Mesenchymal stem cell (in vitro differentiated cells and primary cell): ENCODE results near the gene NIF3L1. TPM values are rescaled to one million over a fixed set of nuclear protein-coding genes. Genes with fewer than 3 reads are reported as not detected.

Source experiments
- small RNA-seq: library from polyadenylated mRNA; stranded (forward); fragments of <200 nt; extraction: miRNeasy Mini kit (QIAGEN cat#:217004); gene quantifications from one replicate; pipeline ENCODE3, GENCODE V24; 2013; ENCODE audit warnings: low read depth

The NIF3L1 gene

Small RNAs within 50 kb of the gene (small RNA-seq; reads per million reads assigned to genes)
- gene RF00019: not detected
- not detected for gene RNA5SP115
- gene RNU6-312P: not detected
- not detected for gene RNU6-762P
